ENCODE measurements around the gene ACTL8.

Gene ACTL8

GRCh38 chr1:17810668-17811067, 55.5 kb downstream of the ACTL8 start:
- DNase-seq = no peak

- DNase-seq = no peak
Measured at GRCh38 chr1:17816511-17816910, 61.4 kb downstream of the ACTL8 start.

GRCh38 chr1:17819129-17819802, 64.1 kb downstream of the ACTL8 start:
- no peak for DNase-seq

GRCh38 chr1:17820198-17820597, 65.1 kb downstream of the ACTL8 start:
- DNase-seq = no peak

DNA sequence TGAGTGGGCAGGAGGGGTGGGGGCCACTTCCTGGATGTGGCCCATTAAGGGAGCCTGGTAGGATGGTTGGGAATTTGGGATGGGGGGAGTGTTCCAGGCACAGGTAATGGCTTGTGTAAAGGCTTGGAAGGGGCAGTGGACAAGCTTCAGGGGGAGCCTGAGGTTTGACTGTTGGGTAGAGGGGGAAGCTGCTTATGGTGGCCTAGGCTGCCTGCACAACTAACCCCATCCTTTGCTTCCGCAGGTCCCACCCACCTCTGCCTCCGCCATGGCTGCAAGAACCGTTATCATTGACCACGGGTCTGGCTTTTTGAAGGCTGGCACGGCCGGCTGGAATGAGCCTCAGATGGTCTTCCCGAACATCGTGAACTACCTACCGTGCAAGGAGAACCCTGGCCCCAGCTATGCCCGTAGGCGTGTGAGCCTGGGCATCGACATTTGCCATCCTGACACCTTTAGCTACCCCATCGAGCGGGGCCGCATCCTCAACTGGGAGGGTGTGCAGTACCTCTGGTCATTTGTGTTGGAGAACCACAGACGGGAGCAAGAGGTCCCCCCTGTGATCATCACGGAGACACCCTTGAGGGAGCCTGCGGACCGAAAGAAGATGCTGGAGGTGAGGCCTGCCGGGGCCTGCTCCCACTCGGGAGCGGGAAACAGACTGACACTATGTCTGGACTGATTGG, 67.8 kb downstream of the ACTL8 start:
- DNase-seq = no peak

DNA sequence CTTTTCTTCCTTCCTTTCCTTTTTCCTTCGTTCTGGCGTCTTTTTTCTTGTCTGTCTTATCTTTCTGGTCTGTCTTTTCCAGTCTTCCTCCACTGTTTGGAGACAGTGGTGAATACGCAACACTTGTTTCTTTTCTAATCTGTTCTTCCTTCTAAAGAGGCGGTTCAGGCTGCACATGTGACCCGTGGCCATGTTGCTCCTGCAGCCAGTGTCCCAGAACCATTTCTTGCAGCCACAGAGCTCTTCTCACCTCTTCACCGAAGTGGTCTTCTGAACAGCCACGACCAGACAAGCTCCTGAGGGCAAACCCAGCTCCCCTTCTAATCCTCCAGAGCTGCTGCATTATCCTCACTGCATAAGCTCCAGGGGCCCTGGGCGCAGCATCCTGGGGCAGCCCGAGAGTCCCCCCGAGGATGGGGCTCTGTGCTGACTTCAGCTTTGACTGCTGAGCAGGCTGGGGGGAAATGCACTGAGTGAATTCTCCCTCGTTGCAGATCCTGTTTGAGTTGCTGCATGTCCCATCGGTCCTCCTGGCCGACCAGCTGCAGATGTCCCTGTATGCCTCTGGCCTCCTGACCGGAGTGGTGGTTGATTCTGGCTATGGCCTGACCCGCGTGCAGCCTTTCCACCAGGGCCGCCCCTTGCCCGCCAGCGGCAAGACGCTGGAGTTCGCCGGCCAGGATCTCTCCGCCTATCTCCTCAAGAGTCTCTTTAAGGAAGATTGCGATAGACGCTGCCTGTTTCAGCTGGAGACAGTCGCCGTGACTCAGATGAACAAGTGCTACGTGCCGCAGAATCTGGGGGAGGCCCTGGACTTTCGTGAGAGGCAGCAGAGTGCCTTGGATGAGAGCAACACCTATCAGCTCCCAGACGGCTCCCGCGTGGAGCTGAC, 70.4 kb downstream of the ACTL8 start:
- no peak for DNase-seq

GRCh38 chr1:17826165-17826488, 71.0 kb downstream of the ACTL8 start:
- peak; percentile 63 for DNase-seq

DNA sequence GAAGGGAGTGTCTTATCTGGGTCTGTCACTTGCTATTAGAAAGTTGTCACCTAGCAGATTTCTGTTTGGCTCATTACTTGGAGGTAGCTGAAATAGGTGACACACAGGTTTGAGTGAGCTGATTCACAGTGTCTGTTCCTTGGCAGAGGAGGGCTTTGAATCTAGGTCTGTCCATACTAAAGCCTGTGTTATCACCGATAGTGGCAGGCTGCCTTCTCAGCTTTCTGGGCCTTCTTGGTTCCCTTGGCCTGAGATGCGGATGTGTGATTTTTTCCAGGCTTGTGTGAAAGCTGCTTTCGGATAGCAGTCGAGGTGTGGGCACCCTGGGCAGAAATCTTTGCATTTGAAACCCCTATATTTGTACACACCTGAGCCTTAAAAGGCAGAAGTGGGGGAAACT, 73.9 kb downstream of the ACTL8 start:
- no peak for DNase-seq

- no peak for DNase-seq
Measured at GRCh38 chr1:17829579-17829978, 74.4 kb downstream of the ACTL8 start.

GRCh38 chr1:17831597-17831996, 76.5 kb downstream of the ACTL8 start:
- no peak for DNase-seq

GRCh38 chr1:17833661-17834501, 78.7 kb downstream of the ACTL8 start:
- DNase-seq = no peak

DNA sequence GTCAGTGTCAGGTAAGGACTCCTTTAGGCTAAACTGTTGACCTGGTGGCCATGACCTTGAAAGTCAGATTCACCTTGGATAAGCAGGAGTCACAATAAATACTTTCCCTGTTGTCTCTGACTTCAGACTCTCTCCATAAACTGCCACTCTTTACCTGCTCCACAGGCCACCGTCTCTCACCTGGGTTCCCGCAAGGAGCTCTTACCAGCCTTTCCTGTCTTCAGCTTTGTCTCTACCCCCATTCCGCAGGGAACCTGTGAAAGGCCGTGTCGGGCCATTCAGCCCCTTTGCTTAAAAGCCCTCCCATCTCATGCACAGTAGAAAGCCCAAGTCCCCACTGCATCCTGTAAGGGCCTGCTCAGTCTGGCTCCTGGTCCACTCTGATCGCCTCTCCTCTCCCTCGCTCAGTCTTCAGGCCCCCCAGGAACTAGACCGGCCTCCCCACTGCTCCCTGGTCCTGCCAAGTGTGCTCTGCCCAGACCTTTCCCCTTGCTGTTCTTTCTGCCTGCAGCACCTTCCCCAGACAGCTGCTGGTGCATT, 79.5 kb downstream of the ACTL8 start:
- DNase-seq = no peak

DNA sequence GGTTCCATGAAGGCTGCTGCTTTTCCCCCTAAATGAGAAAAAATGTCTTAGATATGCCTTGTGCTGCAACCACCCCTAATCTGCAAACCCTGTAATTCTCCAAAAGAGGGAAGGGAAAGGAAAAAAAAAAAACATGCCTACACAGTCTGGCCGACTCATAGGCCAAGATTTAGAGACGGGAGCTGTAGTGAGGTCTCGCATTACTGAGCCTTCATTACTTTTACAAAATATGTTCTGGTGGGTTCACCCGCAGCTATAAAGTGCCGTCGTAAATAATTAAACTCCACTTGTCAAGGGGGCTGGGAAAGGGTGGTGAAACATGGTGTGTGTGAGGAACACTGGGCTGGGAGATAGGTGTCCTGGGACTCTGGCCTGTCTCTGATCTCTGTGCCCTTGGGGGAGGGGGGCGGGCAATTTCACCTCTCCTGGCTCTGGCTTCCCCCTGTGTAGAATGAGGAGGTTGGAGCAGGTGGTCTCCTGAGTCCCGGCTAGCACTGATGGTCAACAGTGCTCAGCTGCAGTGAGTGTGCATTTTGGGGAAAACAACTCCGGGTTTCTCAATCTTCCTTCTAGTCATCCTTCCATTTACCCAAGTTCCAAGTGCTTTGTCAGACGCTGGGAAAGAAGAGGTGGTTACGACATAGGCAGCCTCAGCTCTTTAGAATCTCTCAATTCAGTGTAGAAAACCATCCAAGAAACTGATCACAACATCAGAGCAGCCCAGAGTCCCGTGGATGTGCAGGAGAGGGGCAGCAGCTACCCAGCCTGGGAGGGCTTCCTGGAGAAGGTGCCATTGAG, 82.3 kb downstream of the ACTL8 start:
- no peak for DNase-seq

GRCh38 chr1:17839641-17840196, 84.6 kb downstream of the ACTL8 start:
- DNase-seq = no peak

- no peak for DNase-seq
Measured at GRCh38 chr1:17841944-17842343, 86.8 kb downstream of the ACTL8 start.

DNA sequence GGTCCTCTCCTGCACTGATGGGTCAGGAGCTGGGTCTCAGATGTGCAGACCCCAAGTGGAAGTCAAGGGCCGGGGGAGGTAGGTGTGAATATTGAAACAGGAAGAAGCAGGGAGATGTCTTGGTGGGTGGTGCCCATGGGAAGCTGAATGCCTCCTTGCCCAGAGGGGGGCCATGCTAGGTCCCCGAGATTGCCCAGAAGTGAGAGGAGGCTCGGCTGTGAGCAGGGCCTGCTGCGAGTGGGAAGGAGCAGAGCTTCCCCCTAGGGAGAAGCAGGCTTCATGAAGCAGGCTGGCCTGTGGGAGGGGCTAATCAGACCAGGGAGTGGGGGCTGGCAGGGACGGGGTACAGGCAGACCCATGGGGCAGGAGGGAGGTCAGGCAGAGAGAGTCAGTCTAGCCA, 87.6 kb downstream of the ACTL8 start:
- no peak for DNase-seq

DNA sequence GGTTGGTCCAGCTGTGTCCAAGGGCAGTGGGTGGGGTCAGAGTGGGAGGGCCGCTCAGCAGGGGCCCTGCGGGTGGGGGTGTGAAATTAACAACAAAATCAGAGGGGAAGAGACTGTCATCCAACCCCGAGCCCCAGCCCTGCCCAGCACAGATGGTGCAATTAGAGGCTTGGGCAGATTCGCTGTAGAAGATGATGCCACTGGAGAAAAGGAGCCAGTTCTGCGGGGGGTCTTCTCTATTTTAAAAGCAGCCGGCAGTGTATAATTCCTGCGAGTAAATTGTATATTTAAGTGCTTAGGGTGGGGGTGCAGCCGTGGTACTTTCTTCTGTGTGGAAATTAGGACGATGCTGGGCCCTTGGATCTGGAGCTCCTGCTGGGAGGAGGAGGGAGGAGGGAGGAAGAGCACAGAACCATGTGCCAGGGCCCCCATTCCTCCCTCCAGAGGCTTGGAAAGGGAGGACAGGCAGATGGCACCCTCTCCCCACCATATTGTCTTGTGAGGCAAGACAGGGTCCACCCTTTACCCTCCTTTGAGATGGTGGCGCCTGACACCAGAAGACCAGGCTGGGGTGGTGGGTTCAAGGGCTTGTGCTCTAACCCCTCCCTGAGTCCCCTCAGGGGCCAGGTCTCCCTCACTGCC, 89.2 kb downstream of the ACTL8 start:
- no peak for DNase-seq

GRCh38 chr1:17845583-17845982, 90.5 kb downstream of the ACTL8 start:
- no peak for DNase-seq

- no peak for DNase-seq
Measured at GRCh38 chr1:17846341-17846740, 91.2 kb downstream of the ACTL8 start.

DNA sequence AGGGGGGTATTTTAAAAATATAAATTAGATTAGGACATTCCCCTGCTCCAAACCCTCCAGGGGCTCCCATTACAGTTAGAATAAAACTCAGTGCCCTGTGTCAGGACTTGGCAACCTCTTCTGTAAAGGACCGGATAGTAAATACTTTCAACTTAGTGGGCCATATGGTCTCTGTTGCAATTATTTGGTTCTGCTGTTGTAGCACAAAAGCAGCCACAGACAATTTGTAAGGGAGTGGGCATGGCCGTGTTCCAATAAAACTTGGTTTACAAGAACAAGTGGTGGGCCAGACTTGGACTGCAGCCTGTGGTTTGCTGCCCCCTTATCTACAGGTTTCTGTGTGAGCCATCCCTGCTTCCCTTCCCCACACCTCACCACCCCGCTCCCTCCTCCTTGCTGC, 92.0 kb downstream of the ACTL8 start:
- DNase-seq = no peak

- no peak for DNase-seq
Measured at GRCh38 chr1:17849216-17849615, 94.1 kb downstream of the ACTL8 start.

All from 8988T (cell line).